ENCODE data around the gene ANKRD13A. TPM values are rescaled to one million over a fixed set of nuclear protein-coding genes. Genes with fewer than 3 reads are reported as not detected.

ANKRD13A gene
- total and polyA plus RNA-seq, 2 donors (not counting 1 experiment from before 2014, with no cell fraction given), result 150 to 185 TPM

- Histone ChIP-seq H3K36me3 (replicated peaks in 1 of 2; ENCODE audit: control extremely low read depth in 1 of 2, control insufficient read depth in 1 of 2, extremely low read depth in 1 of 2, insufficient read depth in 2 of 2, low read length in 1 of 2) (peaks cover 7 to 20% of the 10 kb centered on the region in 2 experiments), H3K9me3 (ENCODE audit: control extremely low read depth in 1 of 3, control insufficient read depth in 2 of 3, insufficient read depth in 1 of 3, low read length in 2 of 3) (peaks cover 0 to 1% (median 0%) of the 10 kb centered on the region in 3 donors), H3K79me2 (ENCODE audit: control insufficient read depth, insufficient read depth, low read length) (peaks cover 87% of the 10 kb centered on the region), H3K27me3 (replicated peaks in 1 of 4; ENCODE audit: control extremely low read depth in 1 of 4, control insufficient read depth in 3 of 4, insufficient read depth in 4 of 4, low read length in 3 of 4) (no peaks in the 10 kb centered on the region), H3K27ac (ENCODE audit: low read length in 2 of 2) (peak overlapping the region; percentile 89 to 97), H4K20me1 (ENCODE audit: control insufficient read depth, insufficient read depth, low read length, poor library complexity, severe bottlenecking) (no peaks in the 10 kb centered on the region), H2AFZ (ENCODE audit: insufficient read depth, low read depth, low read length, poor library complexity, severe bottlenecking) (peak overlapping the region; percentile 8), H3K9ac (ENCODE audit: low read length) (peak overlapping the region; percentile 62), H3K4me2 (replicated peaks; ENCODE audit: low read depth, low read length, poor library complexity, severe bottlenecking) (peak overlapping the region; percentile 72), H3K4me3 (ENCODE audit: control extremely low read depth in 1 of 5, extremely low read depth in 1 of 5, insufficient read depth in 1 of 5, low read depth in 2 of 5, low read length in 4 of 5) (peak overlapping the region in 4 of 5 experiments; percentile 15 to 53 (median 42)), H3K4me1 (ENCODE audit: control insufficient read depth in 2 of 2, insufficient read depth in 2 of 2, low read length in 2 of 2) (peaks cover 62 to 79% of the 10 kb centered on the region in 2 donors)
- no peak for TF ChIP-seq EZH2 (IDR thresholded peaks at IDR 0.05; ENCODE audit: borderline replicate concordance, insufficient read depth, low read depth, low read length, poor library complexity, severe bottlenecking)
- no peak for TF ChIP-seq CTCF (IDR thresholded peaks at IDR 0.05)
- CTCF ChIA-PET, result interaction anchor here (0.7 to 5.5 kb wide), 6 partner anchors 9 to 636 kb away, joined by 3 to 46 read pairs (median 4); partner anchors contain the start of genes ANKRD13A and GIT2
- peaks cover 73% of the 10 kb centered on the region for H3K4me1 Mint-ChIP-seq
- intact Hi-C loops (cut with micrococcal nuclease), result loop anchor here (1.0 kb wide), 1 partner anchor 12 kb away; the partner anchor contains the start of gene ANKRD13A
- peak overlapping the region; percentile 91 for H3K4me3 Mint-ChIP-seq
- peak overlapping the region; percentile 95 for H3K27ac Mint-ChIP-seq
- WGBS (ENCODE audit: insufficient coverage), result 56% methylated on average over 12 of the region's 13 CpGs
- no peaks in the 10 kb centered on the region for H3K9me3 Mint-ChIP-seq (ENCODE audit: insufficient read depth)
- ATAC-seq (ENCODE audit: low read depth) (peak; percentile 31), DNase-seq (peak; percentile 83)
- no peaks in the 10 kb centered on the region for H3K27me3 Mint-ChIP-seq
- POLR2A ChIA-PET, result interaction anchor here (0.7 to 3.7 kb wide), 5 partner anchors 11 to 38 kb away, joined by 4 to 32 read pairs (median 4); partner anchors contain the start of gene ANKRD13A
Observed at GRCh38 chr12:110010853-110011723, 11.9 kb downstream of the ANKRD13A start.
